Coronary artery (tissue), 2 donors: Measurements from ENCODE around the gene CD300LD.
"Not testable (repeated sequence)": the region's sequence is repeated elsewhere in the genome, so short reads cannot be mapped to it uniquely, and the experiment has no call there.

ENCODE experiments used
- DNase-seq: peaks from one replicate; pipeline ENCODE4 v3.0.0-alpha.2; 2017; ENCODE audit warnings: low spot score
- H3K27ac ChIP-seq, 2 donors: fragments of 200-600 bp; sonication (generic); one replicate each; pipeline ENCODE4 v1.5.1; 2016 to 2019
- H3K4me3 ChIP-seq: fragments of 200-600 bp; sonication (generic); 2 replicates; pipeline ENCODE4 v1.5.1; 2016; ENCODE audit warnings: mild to moderate bottlenecking, moderate library complexity
- CTCF ChIP-seq: fragments of 200-600 bp; sonication (generic); IDR thresholded peaks from one replicate; pipeline ENCODE4 v1.5.1; 2019; ENCODE audit warnings: antibody characterized with exemption

The CD300LD gene

GRCh38 chr17:74565126-74565525, 27.0 kb downstream of the CD300LD start:
- no peak for TF ChIP-seq CTCF
- Histone ChIP-seq H3K4me3 (no peak overlapping the region), H3K27ac (no peak overlapping the region)
- no peak for DNase-seq

DNA sequence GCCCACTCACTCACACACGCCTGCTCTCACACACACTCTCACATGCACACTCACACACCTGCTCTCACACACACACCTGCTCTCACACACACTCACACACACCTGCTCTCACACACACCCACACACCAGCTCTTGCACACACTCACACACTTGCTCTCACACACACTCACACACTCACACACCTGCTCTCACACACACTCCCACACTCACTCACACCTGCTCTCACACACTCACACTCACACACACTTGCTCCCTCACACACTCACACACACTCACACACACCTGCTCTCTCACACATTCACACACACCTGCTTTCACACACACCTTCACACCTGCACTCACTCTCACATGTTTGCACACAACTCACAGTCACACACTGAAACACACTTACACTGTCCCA, 28.7 kb downstream of the CD300LD start:
- TF ChIP-seq CTCF: no peak
- no peak overlapping the region for H3K4me3 ChIP-seq
- DNase-seq: no peak
- no peak overlapping the region for H3K27ac ChIP-seq

DNA sequence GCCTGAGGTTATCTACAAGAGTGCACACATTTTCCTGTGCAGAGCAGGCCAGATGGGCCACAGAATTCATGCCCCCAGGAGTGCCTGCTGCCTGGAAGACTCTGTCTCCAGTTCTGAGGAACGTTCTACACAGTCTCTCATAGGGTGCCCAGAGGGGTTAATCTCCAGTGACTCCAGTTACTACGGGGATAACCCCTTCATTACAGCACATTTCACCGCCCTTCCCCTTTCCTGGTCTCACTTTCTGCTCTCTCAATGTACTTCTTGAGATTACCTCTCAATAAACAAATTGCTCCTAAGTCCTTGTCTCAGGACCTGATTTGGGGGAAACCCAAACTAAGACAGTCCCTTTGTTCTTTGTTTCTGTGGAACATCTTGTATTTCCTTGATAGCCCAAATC, 30.5 kb downstream of the CD300LD start:
- no peak overlapping the region for H3K4me3 ChIP-seq
- no peak for TF ChIP-seq CTCF
- no peak overlapping the region for H3K27ac ChIP-seq
- no peak for DNase-seq

- no peak for DNase-seq
- H3K4me3 ChIP-seq: no peak overlapping the region
- no peak for TF ChIP-seq CTCF
- no peak overlapping the region for H3K27ac ChIP-seq
These were observed 33.1 kb downstream of the CD300LD start for GRCh38 chr17:74558882-74559519.

DNA sequence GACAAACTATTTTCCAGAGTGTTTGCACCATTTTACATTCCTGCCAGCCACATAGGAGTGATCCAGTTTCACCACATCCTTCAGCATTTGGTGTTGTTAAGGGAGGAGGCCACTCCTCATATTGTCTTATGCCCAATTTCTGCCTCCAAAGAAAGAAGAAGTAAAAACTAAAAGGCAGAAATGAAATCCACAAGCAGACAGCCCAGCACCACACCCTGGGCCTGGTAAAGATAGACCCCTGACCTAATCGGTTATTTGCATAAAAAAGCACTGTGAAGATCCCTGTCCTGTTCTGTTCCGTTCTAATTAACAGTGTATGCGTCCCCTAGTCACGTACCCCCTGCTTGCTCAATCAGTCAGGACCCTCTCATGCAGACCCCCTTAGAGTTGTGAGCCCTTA, 33.7 kb downstream of the CD300LD start:
- DNase-seq, H3K27ac ChIP-seq, H3K4me3 ChIP-seq: not testable (repeated sequence)

GRCh38 chr17:74555427-74555940, 36.6 kb downstream of the CD300LD start:
- H3K27ac ChIP-seq: no peak overlapping the region
- DNase-seq: no peak
- TF ChIP-seq CTCF: no peak
- H3K4me3 ChIP-seq: no peak overlapping the region

DNA sequence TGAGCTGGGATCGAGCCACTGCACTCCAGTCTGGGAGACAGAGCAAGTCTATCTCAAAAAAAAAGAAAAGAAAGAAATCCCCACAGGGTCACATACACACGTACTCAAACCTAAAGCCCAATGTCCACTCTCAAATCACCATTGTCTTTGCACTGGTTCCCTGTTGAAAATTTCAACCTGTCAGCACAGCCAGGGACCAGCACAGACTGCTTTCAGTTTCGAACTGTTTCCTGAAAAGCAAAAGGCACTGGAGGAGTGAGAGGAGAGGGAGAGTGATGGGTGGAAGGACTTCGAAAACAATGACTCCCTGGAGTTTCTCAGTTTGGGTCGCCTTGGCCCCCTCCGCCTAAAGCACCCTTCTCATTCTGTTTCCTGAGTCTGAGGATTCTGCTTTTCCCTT, 37.2 kb downstream of the CD300LD start:
- Histone ChIP-seq H3K27ac (no peak overlapping the region), H3K4me3 (no peak overlapping the region)
- DNase-seq: no peak
- TF ChIP-seq CTCF: no peak

DNA sequence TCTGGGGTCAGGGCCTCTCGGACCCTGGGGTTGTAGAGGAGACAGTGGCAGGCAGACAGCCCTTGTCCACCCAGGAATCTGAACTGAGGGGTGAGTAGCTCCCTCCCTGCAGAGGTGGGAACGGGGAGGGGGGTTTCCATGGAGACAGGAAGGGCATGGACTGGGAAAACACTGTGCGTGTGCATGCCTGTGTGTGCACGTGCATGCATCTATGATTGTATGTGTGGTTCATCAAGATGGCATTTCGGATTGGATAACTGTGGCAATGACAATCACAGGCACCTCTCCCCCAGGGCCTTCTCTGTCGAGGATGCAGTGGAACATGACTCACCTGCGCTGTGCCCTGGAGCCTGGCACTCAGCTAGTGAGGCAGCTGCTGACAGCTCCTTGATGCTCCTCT, 40.0 kb downstream of the CD300LD start:
- Histone ChIP-seq H3K4me3 (no peak overlapping the region), H3K27ac (no peak overlapping the region)
- peak; percentile 57 for DNase-seq
- no peak for TF ChIP-seq CTCF
